IMR-90 (cell line): ENCODE measurements around the gene TRIM21. TPM values are rescaled to one million over a fixed set of nuclear protein-coding genes. Genes with fewer than 3 reads are reported as not detected.

Source experiments
- ATAC-seq: fragments of 200-7000 bp; cut with Tn5 transposase; 2 replicates; pipeline ENCODE4 v1.9.1; 2020; ENCODE audit warnings: low read depth, mild to moderate bottlenecking, moderate library complexity
- BruUV-seq: library from RNA; stranded (reverse); fragments of 400-500 nt; replicated peaks from 2 replicates; lab custom pipeline; 2021; lab: Mats Ljungman, UMichigan
- CTCF ChIA-PET: fragments of 300-600 bp; formaldehyde crosslinking; extraction: SDS; loops from one replicate; lab custom pipeline; 2021; ENCODE audit warnings: antibody characterized with exemption; lab: Yijun Ruan, JAX
- POLR2A ChIA-PET: fragments of 300-600 bp; sonication (Branson Sonifier 250); formaldehyde crosslinking; loops from one replicate; lab custom pipeline; 2022; ENCODE audit warnings: antibody characterized with exemption; ENCODE audit not compliant: unreplicated experiment; lab: Charles Lee
- DNase-seq: peaks from one replicate; pipeline ENCODE4 v3.0.0; 2013
- H2AFZ ChIP-seq: replicated peaks from 2 replicates; pipeline ENCODE3; 2013; ENCODE audit warnings: low read length, mild to moderate bottlenecking; ENCODE audit not compliant: poor library complexity
- H2AK5ac ChIP-seq: 2 replicates; pipeline ENCODE4 v1.6.1; 2013; ENCODE audit warnings: low read depth, low read length, inconsistent platforms
- H2AK9ac ChIP-seq: replicated peaks from 2 replicates; pipeline ENCODE3; 2013; ENCODE audit warnings: mild to moderate bottlenecking, low read depth, low read length, moderate library complexity; ENCODE audit not compliant: poor library complexity
- H2BK120ac ChIP-seq: 2 replicates; pipeline ENCODE4 v1.6.1; 2013; ENCODE audit warnings: low read depth, low read length, inconsistent platforms
- H2BK15ac ChIP-seq: 3 replicates; pipeline ENCODE4 v1.6.1; 2013; ENCODE audit warnings: low read depth, low read length, inconsistent platforms
- H2BK20ac ChIP-seq: 2 replicates; pipeline ENCODE4 v1.6.1; 2013; ENCODE audit warnings: low read depth, mild to moderate bottlenecking, inconsistent platforms, low read length, moderate library complexity
- H2BK5ac ChIP-seq: 2 replicates; pipeline ENCODE4 v1.6.1; 2013; ENCODE audit warnings: mild to moderate bottlenecking, low read depth, low read length, inconsistent platforms; ENCODE audit not compliant: poor library complexity, severe bottlenecking
- H3K14ac ChIP-seq: replicated peaks from 2 replicates; pipeline ENCODE4 v1.6.1; 2013; ENCODE audit warnings: low read depth, low read length, inconsistent platforms
- H3K18ac ChIP-seq: 2 replicates; pipeline ENCODE4 v1.6.1; 2013; ENCODE audit warnings: low read depth, low read length, control low read depth
- H3K23ac ChIP-seq: 2 replicates; pipeline ENCODE4 v1.6.1; 2013; ENCODE audit warnings: low read depth, low read length, inconsistent platforms
- H3K27ac ChIP-seq: 2 replicates; pipeline ENCODE4 v1.5.1; 2013; ENCODE audit warnings: mild to moderate bottlenecking, control low read depth, low read length; ENCODE audit not compliant: insufficient read depth
- H3K27me3 ChIP-seq: 2 replicates; pipeline ENCODE4 v1.6.1; 2013; ENCODE audit warnings: low read length; ENCODE audit not compliant: control insufficient read depth, insufficient read depth
- H3K36me3 ChIP-seq: 2 replicates; pipeline ENCODE4 v1.6.1; 2013; ENCODE audit warnings: low read length, mixed read lengths; ENCODE audit not compliant: control insufficient read depth, insufficient read depth
- H3K4ac ChIP-seq: 2 replicates; pipeline ENCODE4 v1.6.1; 2013; ENCODE audit warnings: low read depth, low read length, inconsistent platforms
- H3K4me1 ChIP-seq: 2 replicates; pipeline ENCODE4 v1.6.1; 2013; ENCODE audit warnings: low read length, mixed read lengths; ENCODE audit not compliant: control insufficient read depth, insufficient read depth
- H3K4me2 ChIP-seq: 2 replicates; pipeline ENCODE4 v1.6.1; 2013; ENCODE audit warnings: low read depth, mild to moderate bottlenecking, control low read depth, low read length, moderate library complexity
- H3K4me3 ChIP-seq: 2 replicates; pipeline ENCODE4 v1.5.1; 2013; ENCODE audit warnings: low read depth, mild to moderate bottlenecking, control low read depth, low read length, moderate library complexity; ENCODE audit not compliant: insufficient read depth
- H3K56ac ChIP-seq: 2 replicates; pipeline ENCODE4 v1.6.1; 2013; ENCODE audit warnings: low read length, inconsistent platforms; ENCODE audit not compliant: insufficient read depth; ENCODE audit errors: extremely low read depth
- H3K79me1 ChIP-seq, 2 experiments: 2 replicates each; pipeline ENCODE4 v1.6.1; 2013; ENCODE audit warnings: low read length in 2 of 2, inconsistent platforms in 1 of 2, low read depth in 1 of 2
- H3K9ac ChIP-seq: 2 replicates; pipeline ENCODE4 v1.6.1; 2013; ENCODE audit warnings: low read depth, low read length, control low read depth
- H3K9me1 ChIP-seq: 2 replicates; pipeline ENCODE4 v1.6.1; 2013; ENCODE audit warnings: low read length, inconsistent platforms; ENCODE audit not compliant: insufficient read depth
- H3K9me3 ChIP-seq: 2 replicates; pipeline ENCODE4 v1.6.1; 2013; ENCODE audit warnings: low read length; ENCODE audit not compliant: control insufficient read depth, insufficient read depth
- H4K20me1 ChIP-seq: 2 replicates; pipeline ENCODE4 v1.6.1; 2013; ENCODE audit warnings: low read length, inconsistent platforms; ENCODE audit not compliant: insufficient read depth
- H4K5ac ChIP-seq: 2 replicates; pipeline ENCODE4 v1.6.1; 2013; ENCODE audit warnings: mild to moderate bottlenecking, low read depth, low read length, control low read depth
- H4K8ac ChIP-seq, 2 experiments: 2 replicates each; pipeline ENCODE4 v1.6.1; 2013; ENCODE audit warnings: low read depth in 2 of 2, low read length in 2 of 2, control low read depth in 1 of 2, inconsistent platforms in 1 of 2
- H4K91ac ChIP-seq: 2 replicates; pipeline ENCODE4 v1.6.1; 2013; ENCODE audit warnings: low read depth, low read length, inconsistent platforms; ENCODE audit not compliant: insufficient read depth
- MAFK ChIP-seq: IDR thresholded peaks from 2 replicates; pipeline ENCODE4 v1.6.1; 2012; ENCODE audit warnings: low read depth, low read length, improper control_type of control experiment
- MAZ ChIP-seq: IDR thresholded peaks from 2 replicates; pipeline ENCODE4 v1.6.1; 2012; ENCODE audit warnings: low read depth, mild to moderate bottlenecking, low read length, improper control_type of control experiment, moderate library complexity, borderline replicate concordance
- MXI1 ChIP-seq: IDR thresholded peaks from 2 replicates; pipeline ENCODE4 v1.6.1; 2012; ENCODE audit warnings: low read depth, mild to moderate bottlenecking, low read length, moderate library complexity, borderline replicate concordance
- NFE2L2 ChIP-seq: fragments of 150-350 bp; IDR thresholded peaks from 2 replicates; pipeline ENCODE4 v1.6.1; 2016; ENCODE audit warnings: low read depth, mild to moderate bottlenecking, low read length
- POLR2A ChIP-seq: IDR thresholded peaks from 2 replicates; pipeline ENCODE4 v1.6.1; 2012; ENCODE audit warnings: mild to moderate bottlenecking, low read depth, low read length
- RAD21 ChIP-seq: IDR thresholded peaks from 2 replicates; pipeline ENCODE4 v1.6.1; 2012; ENCODE audit warnings: low read length, improper control_type of control experiment
- RCOR1 ChIP-seq: IDR thresholded peaks from 2 replicates; pipeline ENCODE4 v1.6.1; 2012; ENCODE audit warnings: mild to moderate bottlenecking, low read length, improper control_type of control experiment; ENCODE audit not compliant: insufficient replicate concordance
- RFX5 ChIP-seq: IDR thresholded peaks from 2 replicates; pipeline ENCODE4 v1.8.0; 2012; ENCODE audit warnings: low read depth, mild to moderate bottlenecking, low read length, moderate library complexity
- SMC3 ChIP-seq: fragments of 150-350 bp; IDR thresholded peaks from 2 replicates; pipeline ENCODE4 v1.6.1; 2016; ENCODE audit warnings: low read depth, mild to moderate bottlenecking, antibody characterized with exemption, low read length, moderate library complexity
- WGBS, 2 experiments: methylation state at CpG; one replicate each; pipeline versions ENCODE4 v1.1.5 to v1.1.7; 2013; ENCODE audit warnings: missing lambda C conversion rate in 2 of 2; ENCODE audit not compliant: insufficient read length in 1 of 2; ENCODE audit errors: extremely low coverage in 2 of 2; 5-methylcytosine and 5-hydroxymethylcytosine counted together
- dilution Hi-C: fragments of 300-500 bp; cut with HindIII; formaldehyde crosslinking; loops from one replicate; pipeline ENCODE4 v1.14.3; 2018; ENCODE audit warnings: low sequenced_read_pairs; ENCODE audit not compliant: unreplicated experiment
- in situ Hi-C: fragments of 300-500 bp; cut with MboI; formaldehyde crosslinking; loops from 3 replicates; pipeline ENCODE4 v1.14.3; 2019; ENCODE audit warnings: low sequenced_read_pairs, inconsistent platforms, mixed read lengths
- intact Hi-C: fragments of 100-400 bp; cut with micrococcal nuclease; formaldehyde crosslinking; loops from 2 replicates; pipeline ENCODE4 v1.10.0; 2022
- polyA plus RNA-seq, 3 experiments: library from polyadenylated mRNA; depleted of rRNA; stranded (reverse); fragments of >200 nt; gene quantifications; 2 replicates each; pipeline ENCODE4 v1.2.3, GENCODE V29; 2012; ENCODE audit warnings: low replicate concordance in 1 of 3
- total RNA-seq: library from RNA; depleted of rRNA; stranded (reverse); fragments of >200 nt; gene quantifications from 2 replicates; pipeline ENCODE4 v1.2.3, GENCODE V29; 2012
- TF ChIP-seq, protein P1 (sequence below): conservative IDR thresholded peaks from 2 replicates; pipeline ENCODE4 v1.5.1; 2012; ENCODE audit warnings: mild to moderate bottlenecking, low read depth, low read length, improper control_type of control experiment
- TF ChIP-seq, protein P2 (sequence below): fragments of 150-350 bp; IDR thresholded peaks from 2 replicates; pipeline ENCODE4 v1.6.1; 2016; ENCODE audit warnings: low read depth, mild to moderate bottlenecking, low read length, moderate library complexity, borderline replicate concordance

The TRIM21 gene
- total and polyA plus RNA-seq, 2 of the 4 experiments (the other 2 are of a cell fraction): 13.9 to 19.2 TPM

- Histone ChIP-seq H3K23ac (no peak overlapping the region), H4K5ac (no peak overlapping the region), H3K4me3 (no peak overlapping the region), H3K27ac (no peak overlapping the region), H3K14ac (no peak overlapping the region), H3K27me3 (no peaks in the 10 kb centered on the region), H3K56ac (no peak overlapping the region), H2BK20ac (no peak overlapping the region), H2AFZ (no peak overlapping the region), H3K36me3 (peaks cover 28% of the 10 kb centered on the region), H3K79me1 (no peaks in the 10 kb centered on the region), H4K8ac (no peak overlapping the region), H3K4ac (no peak overlapping the region), H3K4me1 (no peaks in the 10 kb centered on the region), H4K20me1 (no peaks in the 10 kb centered on the region), H3K9me3 (no peaks in the 10 kb centered on the region), H2AK9ac (no peak overlapping the region), H3K18ac (no peak overlapping the region), H2BK15ac (no peak overlapping the region), H2AK5ac (no peak overlapping the region), H2BK5ac (no peak overlapping the region), H2BK120ac (no peak overlapping the region), H3K9me1 (no peaks in the 10 kb centered on the region; the same call in 1 of the 2 replicates), H3K9ac (no peak overlapping the region), H4K91ac (no peak overlapping the region), H3K4me2 (no peak overlapping the region)
- intact Hi-C loops: no loop called here
- ChIA-PET CTCF (no interaction called here), POLR2A (no interaction called here)
- no peak for DNase-seq
- dilution Hi-C loops: no loop called here
- BruUV-seq: no TSS peak
- ATAC-seq: no peak
- WGBS, 2 experiments: no CpG with 5 or more reads among the region's 3 CpGs
- in situ Hi-C loops: no loop called here
- TF ChIP-seq MXI1 (no peak), MAZ (no peak), NFE2L2 (no peak), MAFK (no peak), POLR2A (no peak), RFX5 (no peak), SMC3 (no peak), RCOR1 (no peak), RAD21 (no peak)
- TF ChIP-seq, protein P1, sequence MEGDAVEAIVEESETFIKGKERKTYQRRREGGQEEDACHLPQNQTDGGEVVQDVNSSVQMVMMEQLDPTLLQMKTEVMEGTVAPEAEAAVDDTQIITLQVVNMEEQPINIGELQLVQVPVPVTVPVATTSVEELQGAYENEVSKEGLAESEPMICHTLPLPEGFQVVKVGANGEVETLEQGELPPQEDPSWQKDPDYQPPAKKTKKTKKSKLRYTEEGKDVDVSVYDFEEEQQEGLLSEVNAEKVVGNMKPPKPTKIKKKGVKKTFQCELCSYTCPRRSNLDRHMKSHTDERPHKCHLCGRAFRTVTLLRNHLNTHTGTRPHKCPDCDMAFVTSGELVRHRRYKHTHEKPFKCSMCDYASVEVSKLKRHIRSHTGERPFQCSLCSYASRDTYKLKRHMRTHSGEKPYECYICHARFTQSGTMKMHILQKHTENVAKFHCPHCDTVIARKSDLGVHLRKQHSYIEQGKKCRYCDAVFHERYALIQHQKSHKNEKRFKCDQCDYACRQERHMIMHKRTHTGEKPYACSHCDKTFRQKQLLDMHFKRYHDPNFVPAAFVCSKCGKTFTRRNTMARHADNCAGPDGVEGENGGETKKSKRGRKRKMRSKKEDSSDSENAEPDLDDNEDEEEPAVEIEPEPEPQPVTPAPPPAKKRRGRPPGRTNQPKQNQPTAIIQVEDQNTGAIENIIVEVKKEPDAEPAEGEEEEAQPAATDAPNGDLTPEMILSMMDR: no peak
- TF ChIP-seq, protein P2, sequence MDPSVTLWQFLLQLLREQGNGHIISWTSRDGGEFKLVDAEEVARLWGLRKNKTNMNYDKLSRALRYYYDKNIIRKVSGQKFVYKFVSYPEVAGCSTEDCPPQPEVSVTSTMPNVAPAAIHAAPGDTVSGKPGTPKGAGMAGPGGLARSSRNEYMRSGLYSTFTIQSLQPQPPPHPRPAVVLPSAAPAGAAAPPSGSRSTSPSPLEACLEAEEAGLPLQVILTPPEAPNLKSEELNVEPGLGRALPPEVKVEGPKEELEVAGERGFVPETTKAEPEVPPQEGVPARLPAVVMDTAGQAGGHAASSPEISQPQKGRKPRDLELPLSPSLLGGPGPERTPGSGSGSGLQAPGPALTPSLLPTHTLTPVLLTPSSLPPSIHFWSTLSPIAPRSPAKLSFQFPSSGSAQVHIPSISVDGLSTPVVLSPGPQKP: no peak
Measured at GRCh38 chr11:4385978-4386740, 7.3 kb downstream of the TRIM21 start.
